Measurements from ENCODE around the gene NR1I3.

DNA sequence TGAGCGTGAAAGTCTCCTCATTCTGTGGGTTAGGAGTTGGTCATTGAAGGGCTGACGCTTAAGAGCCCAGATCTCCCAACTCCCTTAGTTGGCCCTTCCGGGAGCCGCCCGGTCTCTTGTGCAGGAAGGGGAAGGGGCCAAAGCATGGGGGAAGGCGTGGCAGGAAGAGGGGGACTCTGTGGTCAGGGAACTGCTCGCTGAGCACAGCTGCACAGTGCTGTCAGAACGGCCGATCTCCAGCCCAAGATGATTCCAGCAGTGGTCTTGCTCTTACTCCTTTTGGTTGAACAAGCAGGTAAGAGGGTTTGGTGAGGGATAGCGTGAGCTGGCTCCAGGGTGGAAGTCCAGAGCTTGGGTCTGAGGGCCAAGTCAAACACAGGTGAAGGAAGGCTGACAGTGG lies 22.9 kb downstream of the NR1I3 start, which contains the start of gene FCER1G:
- TF ChIP-seq ZXDB (tag by site-specific recombination; IDR thresholded peaks at IDR 0.05) (no peak), ZNF133 (tag by site-specific recombination; IDR thresholded peaks at IDR 0.05) (no peak), SP2 (tag by site-specific recombination; IDR thresholded peaks at IDR 0.05) (no peak)
- TF ChIP-seq, protein P1, sequence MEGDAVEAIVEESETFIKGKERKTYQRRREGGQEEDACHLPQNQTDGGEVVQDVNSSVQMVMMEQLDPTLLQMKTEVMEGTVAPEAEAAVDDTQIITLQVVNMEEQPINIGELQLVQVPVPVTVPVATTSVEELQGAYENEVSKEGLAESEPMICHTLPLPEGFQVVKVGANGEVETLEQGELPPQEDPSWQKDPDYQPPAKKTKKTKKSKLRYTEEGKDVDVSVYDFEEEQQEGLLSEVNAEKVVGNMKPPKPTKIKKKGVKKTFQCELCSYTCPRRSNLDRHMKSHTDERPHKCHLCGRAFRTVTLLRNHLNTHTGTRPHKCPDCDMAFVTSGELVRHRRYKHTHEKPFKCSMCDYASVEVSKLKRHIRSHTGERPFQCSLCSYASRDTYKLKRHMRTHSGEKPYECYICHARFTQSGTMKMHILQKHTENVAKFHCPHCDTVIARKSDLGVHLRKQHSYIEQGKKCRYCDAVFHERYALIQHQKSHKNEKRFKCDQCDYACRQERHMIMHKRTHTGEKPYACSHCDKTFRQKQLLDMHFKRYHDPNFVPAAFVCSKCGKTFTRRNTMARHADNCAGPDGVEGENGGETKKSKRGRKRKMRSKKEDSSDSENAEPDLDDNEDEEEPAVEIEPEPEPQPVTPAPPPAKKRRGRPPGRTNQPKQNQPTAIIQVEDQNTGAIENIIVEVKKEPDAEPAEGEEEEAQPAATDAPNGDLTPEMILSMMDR (tag by site-specific recombination; IDR thresholded peaks at IDR 0.05): no peak

Measured in HEK293 (cell line).